HCT116 (cell line): Measurements from ENCODE around the gene NUTM2F.
"Not testable (repeated sequence)": the region's sequence is repeated elsewhere in the genome, so short reads cannot be mapped to it uniquely, and the experiment has no call there.

Experiments used
- EZH2 ChIP-seq: fragments of 200-600 bp; sonication (generic); IDR thresholded peaks from 2 replicates; pipeline ENCODE4 v1.6.1; 2017; ENCODE audit warnings: antibody characterized with exemption, mixed run types
- RAD21 ChIP-seq: IDR thresholded peaks from 2 replicates; pipeline ENCODE4 v1.6.1; 2012; ENCODE audit warnings: low read depth, mild to moderate bottlenecking
- SRF ChIP-seq: IDR thresholded peaks from 2 replicates; pipeline ENCODE4 v1.6.1; 2012; ENCODE audit warnings: low read depth
- TF ChIP-seq, protein P1 (sequence below), 3 experiments: fragments of 200-600 bp in 1 of 3; sonication (generic) in 1 of 3; IDR thresholded peaks in 2 of 3; conservative IDR thresholded peaks in 1 of 3; 2 replicates each; pipeline ENCODE4 v1.5.1; 2012 to 2017; ENCODE audit warnings: low read depth in 2 of 3, low read length in 2 of 3, antibody characterized with exemption in 1 of 3, borderline replicate concordance in 1 of 3, control low read depth in 1 of 3, mild to moderate bottlenecking in 1 of 3, mixed read lengths in 1 of 3, mixed run types in 1 of 3, moderate library complexity in 1 of 3; ENCODE audit not compliant: insufficient read depth in 1 of 3
- TF ChIP-seq, protein P2 (sequence below): IDR thresholded peaks from 2 replicates; pipeline ENCODE4 v1.6.1; 2012

DNA sequence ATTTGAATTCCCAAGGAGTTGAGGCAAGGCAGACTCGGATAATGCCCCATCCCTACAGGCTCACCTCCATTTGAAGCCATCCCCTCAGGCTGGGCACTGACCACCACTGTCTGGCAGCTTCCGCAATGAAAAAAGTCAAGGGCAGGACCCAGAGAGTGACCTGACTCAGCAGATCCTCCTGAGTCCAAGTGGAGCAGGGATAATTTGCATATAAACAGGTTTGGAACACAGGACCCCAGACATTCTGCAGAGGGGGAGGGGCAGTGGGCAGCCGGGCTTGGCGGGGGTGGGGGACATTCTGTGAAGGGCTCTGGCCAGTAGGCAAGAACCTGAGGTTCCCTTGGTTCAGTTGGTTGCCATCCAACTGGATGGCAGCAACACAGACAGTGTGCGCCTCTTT is at the start of gene NUTM2F:
- TF ChIP-seq, protein P1, sequence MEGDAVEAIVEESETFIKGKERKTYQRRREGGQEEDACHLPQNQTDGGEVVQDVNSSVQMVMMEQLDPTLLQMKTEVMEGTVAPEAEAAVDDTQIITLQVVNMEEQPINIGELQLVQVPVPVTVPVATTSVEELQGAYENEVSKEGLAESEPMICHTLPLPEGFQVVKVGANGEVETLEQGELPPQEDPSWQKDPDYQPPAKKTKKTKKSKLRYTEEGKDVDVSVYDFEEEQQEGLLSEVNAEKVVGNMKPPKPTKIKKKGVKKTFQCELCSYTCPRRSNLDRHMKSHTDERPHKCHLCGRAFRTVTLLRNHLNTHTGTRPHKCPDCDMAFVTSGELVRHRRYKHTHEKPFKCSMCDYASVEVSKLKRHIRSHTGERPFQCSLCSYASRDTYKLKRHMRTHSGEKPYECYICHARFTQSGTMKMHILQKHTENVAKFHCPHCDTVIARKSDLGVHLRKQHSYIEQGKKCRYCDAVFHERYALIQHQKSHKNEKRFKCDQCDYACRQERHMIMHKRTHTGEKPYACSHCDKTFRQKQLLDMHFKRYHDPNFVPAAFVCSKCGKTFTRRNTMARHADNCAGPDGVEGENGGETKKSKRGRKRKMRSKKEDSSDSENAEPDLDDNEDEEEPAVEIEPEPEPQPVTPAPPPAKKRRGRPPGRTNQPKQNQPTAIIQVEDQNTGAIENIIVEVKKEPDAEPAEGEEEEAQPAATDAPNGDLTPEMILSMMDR (IDR thresholded peaks at IDR 0.05 in 2 of 3, conservative IDR thresholded peaks at IDR 0.05 in 1 of 3; ENCODE audit: borderline replicate concordance in 1 of 3, insufficient read depth in 1 of 3, low read depth in 2 of 3, low read length in 2 of 3) = not testable (repeated sequence)
- not testable (repeated sequence) for TF ChIP-seq SRF, RAD21, EZH2
- TF ChIP-seq, protein P2, sequence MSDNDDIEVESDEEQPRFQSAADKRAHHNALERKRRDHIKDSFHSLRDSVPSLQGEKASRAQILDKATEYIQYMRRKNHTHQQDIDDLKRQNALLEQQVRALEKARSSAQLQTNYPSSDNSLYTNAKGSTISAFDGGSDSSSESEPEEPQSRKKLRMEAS = not testable (repeated sequence)
